HepG2 (cell line): Measurements from ENCODE around the gene TBC1D24. TPM values are rescaled to one million over a fixed set of nuclear protein-coding genes. Genes with fewer than 3 reads are reported as not detected.

Experiments used
- ATF7-NPFF ChIP-seq: sonication (generic); formaldehyde crosslinking; IDR thresholded peaks from 2 replicates; pipeline ENCODE4 v1.8.1; 2023; ENCODE audit warnings: mild to moderate bottlenecking, low read depth, missing genetic modification reagents, moderate library complexity
- CHD2 ChIP-seq: IDR thresholded peaks from 2 replicates; pipeline ENCODE4 v1.6.1; 2011; ENCODE audit warnings: low read depth, low read length, improper control_type of control experiment
- ELF3 ChIP-seq: IDR thresholded peaks from 2 replicates; pipeline ENCODE4 v1.6.1; 2016; ENCODE audit warnings: missing genetic modification reagents, missing compliant biosample characterization
- ETV6 ChIP-seq: sonication (generic); formaldehyde crosslinking; conservative IDR thresholded peaks from 2 replicates; pipeline ENCODE4 v1.4.0; 2020; ENCODE audit warnings: missing genetic modification reagents
- HNRNPUL1 ChIP-seq: fragments of 200-400 bp; formaldehyde crosslinking; IDR thresholded peaks from 2 replicates; pipeline ENCODE4 v1.6.1; 2017; ENCODE audit warnings: low read depth, mild to moderate bottlenecking, low read length, moderate library complexity
- HOXA7 ChIP-seq: sonication (generic); formaldehyde crosslinking; IDR thresholded peaks from 2 replicates; pipeline ENCODE4 v1.8.1; 2022; ENCODE audit warnings: mild to moderate bottlenecking, missing genetic modification reagents, moderate library complexity
- MED8 ChIP-seq: sonication (generic); formaldehyde crosslinking; IDR thresholded peaks from 2 replicates; pipeline ENCODE4 v1.8.1; 2023; ENCODE audit warnings: mild to moderate bottlenecking, missing genetic modification reagents; ENCODE audit not compliant: insufficient replicate concordance
- NFYB ChIP-seq: sonication (generic); formaldehyde crosslinking; IDR thresholded peaks from 2 replicates; pipeline ENCODE4 v1.4.0; 2020; ENCODE audit warnings: missing genetic modification reagents
- NPAS2 ChIP-seq: sonication (generic); formaldehyde crosslinking; IDR thresholded peaks from 2 replicates; pipeline ENCODE4 v1.8.0; 2022; ENCODE audit warnings: mild to moderate bottlenecking, missing genetic modification reagents, borderline replicate concordance
- PHF20 ChIP-seq: sonication (generic); formaldehyde crosslinking; IDR thresholded peaks from 2 replicates; pipeline ENCODE4 v1.5.0; 2020; ENCODE audit warnings: mild to moderate bottlenecking, missing genetic modification reagents
- PRPF4 ChIP-seq: fragments of 200-400 bp; formaldehyde crosslinking; IDR thresholded peaks from 2 replicates; pipeline ENCODE4 v1.6.1; 2016; ENCODE audit warnings: low read length, low read depth; ENCODE audit not compliant: poor library complexity, severe bottlenecking
- SMC3 ChIP-seq: IDR thresholded peaks from 2 replicates; pipeline ENCODE4 v1.6.1; 2011; ENCODE audit warnings: low read length, improper control_type of control experiment
- TAF15 ChIP-seq: fragments of 200-400 bp; formaldehyde crosslinking; IDR thresholded peaks from one replicate; pipeline ENCODE4 v1.6.1; 2018; ENCODE audit warnings: mild to moderate bottlenecking, low read depth, low read length; ENCODE audit not compliant: poor library complexity, severe bottlenecking
- THYN1 ChIP-seq: sonication (generic); formaldehyde crosslinking; IDR thresholded peaks from 2 replicates; pipeline ENCODE4 v1.8.1; 2023; ENCODE audit warnings: low read depth, mild to moderate bottlenecking, moderate library complexity, missing genetic modification reagents, borderline replicate concordance
- U2AF1 ChIP-seq: fragments of 200-400 bp; formaldehyde crosslinking; optimal IDR thresholded peaks from 2 replicates; pipeline ENCODE3; 2017; ENCODE audit warnings: mild to moderate bottlenecking, low read depth, low read length
- ZFP90 ChIP-seq: sonication (generic); formaldehyde crosslinking; IDR thresholded peaks from 2 replicates; pipeline ENCODE4 v1.8.0; 2022; ENCODE audit warnings: missing genetic modification reagents, mild to moderate bottlenecking, inconsistent platforms, borderline replicate concordance
- ZIK1 ChIP-seq: sonication (generic); formaldehyde crosslinking; IDR thresholded peaks from 2 replicates; pipeline ENCODE4 v1.5.0; 2020; ENCODE audit warnings: mild to moderate bottlenecking, low read depth, missing genetic modification reagents, borderline replicate concordance
- ZNF121 ChIP-seq: sonication (generic); formaldehyde crosslinking; IDR thresholded peaks from 2 replicates; pipeline ENCODE4 v1.5.0; 2020; ENCODE audit warnings: mild to moderate bottlenecking, missing genetic modification reagents
- ZNF296 ChIP-seq: sonication (generic); formaldehyde crosslinking; conservative IDR thresholded peaks from 2 replicates; pipeline ENCODE4 v1.5.0; 2020; ENCODE audit warnings: mild to moderate bottlenecking, missing genetic modification reagents
- ZNF530 ChIP-seq: sonication (generic); formaldehyde crosslinking; IDR thresholded peaks from 2 replicates; pipeline ENCODE4 v1.5.0; 2020; ENCODE audit warnings: low read depth, mild to moderate bottlenecking, missing genetic modification reagents
- ZNF550 ChIP-seq: sonication (generic); formaldehyde crosslinking; IDR thresholded peaks from 2 replicates; pipeline ENCODE4 v1.4.0; 2020; ENCODE audit warnings: mild to moderate bottlenecking, missing genetic modification reagents, borderline replicate concordance
- polyA plus RNA-seq, 8 experiments: library from polyadenylated mRNA; depleted of rRNA in 3 of 8; stranded (reverse) in 7 of 8; unstranded in 1 of 8; fragments of >200 nt; fragmentation: Illumina TruSeq in 4 of 8; extraction: Trizol in 4 of 8; gene quantifications; 2 replicates each; pipeline versions ENCODE4 v1.2.1 to v1.2.3, GENCODE V29; 2011 to 2016; ENCODE audit warnings: low read depth in 4 of 8, missing spikeins in 1 of 8, mixed read lengths in 1 of 8; ENCODE audit not compliant: insufficient read depth in 1 of 8
- total RNA-seq, 5 experiments: library from RNA; depleted of rRNA; stranded (reverse); fragments of >200 nt; fragmentation: Illumina TruSeq; extraction: Trizol; gene quantifications; 2 replicates each; pipeline ENCODE4 v1.2.3, GENCODE V29; 2016; ENCODE audit warnings: low read depth in 1 of 5
- TF ChIP-seq, protein P1 (sequence below): sonication (generic); formaldehyde crosslinking; IDR thresholded peaks from 2 replicates; pipeline ENCODE4 v1.4.0; 2020; ENCODE audit warnings: missing genetic modification reagents
- TF ChIP-seq, protein P2 (sequence below): sonication (generic); formaldehyde crosslinking; IDR thresholded peaks from 2 replicates; pipeline ENCODE4 v1.4.0; 2020; ENCODE audit warnings: missing genetic modification reagents, borderline replicate concordance
- TF ChIP-seq, protein P3 (sequence below): sonication (generic); formaldehyde crosslinking; IDR thresholded peaks from 2 replicates; pipeline ENCODE4 v1.4.0; 2020; ENCODE audit warnings: mild to moderate bottlenecking, missing genetic modification reagents

Gene TBC1D24
- total and polyA plus RNA-seq, 2 of the 13 experiments (the other 11 are each of a cell fraction or from before 2014, with no cell fraction given), result 7.7 to 13.7 TPM

DNA sequence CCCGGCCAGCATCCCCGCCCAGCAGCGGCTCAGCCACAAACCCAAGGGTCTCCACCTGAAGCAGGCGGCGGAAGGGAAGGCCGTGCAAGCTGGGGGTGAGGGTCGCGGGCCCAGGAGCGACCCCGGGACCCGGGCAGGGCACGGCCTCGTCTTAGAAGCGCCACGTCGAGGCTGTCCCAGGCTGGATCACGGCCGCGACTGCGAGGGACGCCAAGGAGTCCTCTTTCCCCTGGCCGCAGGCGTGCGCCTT lies 46.2 kb upstream of the TBC1D24 start (continued):
- TF ChIP-seq, protein P1, sequence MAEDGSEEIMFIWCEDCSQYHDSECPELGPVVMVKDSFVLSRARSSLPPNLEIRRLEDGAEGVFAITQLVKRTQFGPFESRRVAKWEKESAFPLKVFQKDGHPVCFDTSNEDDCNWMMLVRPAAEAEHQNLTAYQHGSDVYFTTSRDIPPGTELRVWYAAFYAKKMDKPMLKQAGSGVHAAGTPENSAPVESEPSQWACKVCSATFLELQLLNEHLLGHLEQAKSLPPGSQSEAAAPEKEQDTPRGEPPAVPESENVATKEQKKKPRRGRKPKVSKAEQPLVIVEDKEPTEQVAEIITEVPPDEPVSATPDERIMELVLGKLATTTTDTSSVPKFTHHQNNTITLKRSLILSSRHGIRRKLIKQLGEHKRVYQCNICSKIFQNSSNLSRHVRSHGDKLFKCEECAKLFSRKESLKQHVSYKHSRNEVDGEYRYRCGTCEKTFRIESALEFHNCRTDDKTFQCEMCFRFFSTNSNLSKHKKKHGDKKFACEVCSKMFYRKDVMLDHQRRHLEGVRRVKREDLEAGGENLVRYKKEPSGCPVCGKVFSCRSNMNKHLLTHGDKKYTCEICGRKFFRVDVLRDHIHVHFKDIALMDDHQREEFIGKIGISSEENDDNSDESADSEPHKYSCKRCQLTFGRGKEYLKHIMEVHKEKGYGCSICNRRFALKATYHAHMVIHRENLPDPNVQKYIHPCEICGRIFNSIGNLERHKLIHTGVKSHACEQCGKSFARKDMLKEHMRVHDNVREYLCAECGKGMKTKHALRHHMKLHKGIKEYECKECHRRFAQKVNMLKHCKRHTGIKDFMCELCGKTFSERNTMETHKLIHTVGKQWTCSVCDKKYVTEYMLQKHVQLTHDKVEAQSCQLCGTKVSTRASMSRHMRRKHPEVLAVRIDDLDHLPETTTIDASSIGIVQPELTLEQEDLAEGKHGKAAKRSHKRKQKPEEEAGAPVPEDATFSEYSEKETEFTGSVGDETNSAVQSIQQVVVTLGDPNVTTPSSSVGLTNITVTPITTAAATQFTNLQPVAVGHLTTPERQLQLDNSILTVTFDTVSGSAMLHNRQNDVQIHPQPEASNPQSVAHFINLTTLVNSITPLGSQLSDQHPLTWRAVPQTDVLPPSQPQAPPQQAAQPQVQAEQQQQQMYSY, result 0 out of 2 replicates have a peak, but pooled peaks have one; percentile 51
- TF ChIP-seq NPAS2 (CRISPR knock-in tag) (no peak), SMC3 (no peak), CHD2 (no peak), ZNF550 (CRISPR knock-in tag) (no peak), MED8 (CRISPR knock-in tag) (no peak), TAF15 (no peak), ZNF296 (no peak), HOXA7 (CRISPR knock-in tag) (no peak), HNRNPUL1 (no peak), ZNF530 (no peak), ZNF121 (CRISPR knock-in tag) (no peak), ETV6 (CRISPR knock-in tag) (no peak; the same call in 1 of the 2 replicates), U2AF1 (no peak), NFYB (CRISPR knock-in tag) (no peak), ELF3 (no peak), PHF20 (CRISPR knock-in tag) (no peak), ZIK1 (CRISPR knock-in tag) (no peak), ZFP90 (CRISPR knock-in tag) (no peak; the same call in 1 of the 2 replicates), THYN1 (CRISPR knock-in tag) (no peak), PRPF4 (no peak), ATF7-NPFF (CRISPR knock-in tag) (no peak)
- TF ChIP-seq, protein P2, sequence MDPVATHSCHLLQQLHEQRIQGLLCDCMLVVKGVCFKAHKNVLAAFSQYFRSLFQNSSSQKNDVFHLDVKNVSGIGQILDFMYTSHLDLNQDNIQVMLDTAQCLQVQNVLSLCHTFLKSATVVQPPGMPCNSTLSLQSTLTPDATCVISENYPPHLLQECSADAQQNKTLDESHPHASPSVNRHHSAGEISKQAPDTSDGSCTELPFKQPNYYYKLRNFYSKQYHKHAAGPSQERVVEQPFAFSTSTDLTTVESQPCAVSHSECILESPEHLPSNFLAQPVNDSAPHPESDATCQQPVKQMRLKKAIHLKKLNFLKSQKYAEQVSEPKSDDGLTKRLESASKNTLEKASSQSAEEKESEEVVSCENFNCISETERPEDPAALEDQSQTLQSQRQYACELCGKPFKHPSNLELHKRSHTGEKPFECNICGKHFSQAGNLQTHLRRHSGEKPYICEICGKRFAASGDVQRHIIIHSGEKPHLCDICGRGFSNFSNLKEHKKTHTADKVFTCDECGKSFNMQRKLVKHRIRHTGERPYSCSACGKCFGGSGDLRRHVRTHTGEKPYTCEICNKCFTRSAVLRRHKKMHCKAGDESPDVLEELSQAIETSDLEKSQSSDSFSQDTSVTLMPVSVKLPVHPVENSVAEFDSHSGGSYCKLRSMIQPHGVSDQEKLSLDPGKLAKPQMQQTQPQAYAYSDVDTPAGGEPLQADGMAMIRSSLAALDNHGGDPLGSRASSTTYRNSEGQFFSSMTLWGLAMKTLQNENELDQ (CRISPR knock-in tag), result no peak
- TF ChIP-seq, protein P3, sequence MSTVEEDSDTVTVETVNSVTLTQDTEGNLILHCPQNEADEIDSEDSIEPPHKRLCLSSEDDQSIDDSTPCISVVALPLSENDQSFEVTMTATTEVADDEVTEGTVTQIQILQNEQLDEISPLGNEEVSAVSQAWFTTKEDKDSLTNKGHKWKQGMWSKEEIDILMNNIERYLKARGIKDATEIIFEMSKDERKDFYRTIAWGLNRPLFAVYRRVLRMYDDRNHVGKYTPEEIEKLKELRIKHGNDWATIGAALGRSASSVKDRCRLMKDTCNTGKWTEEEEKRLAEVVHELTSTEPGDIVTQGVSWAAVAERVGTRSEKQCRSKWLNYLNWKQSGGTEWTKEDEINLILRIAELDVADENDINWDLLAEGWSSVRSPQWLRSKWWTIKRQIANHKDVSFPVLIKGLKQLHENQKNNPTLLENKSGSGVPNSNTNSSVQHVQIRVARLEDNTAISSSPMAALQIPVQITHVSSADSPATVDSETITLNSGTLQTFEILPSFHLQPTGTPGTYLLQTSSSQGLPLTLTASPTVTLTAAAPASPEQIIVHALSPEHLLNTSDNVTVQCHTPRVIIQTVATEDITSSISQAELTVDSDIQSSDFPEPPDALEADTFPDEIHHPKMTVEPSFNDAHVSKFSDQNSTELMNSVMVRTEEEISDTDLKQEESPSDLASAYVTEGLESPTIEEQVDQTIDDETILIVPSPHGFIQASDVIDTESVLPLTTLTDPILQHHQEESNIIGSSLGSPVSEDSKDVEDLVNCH, result no peak
